GM12878 (cell line): ENCODE results near the gene BRICD5. TPM values are rescaled to one million over a fixed set of nuclear protein-coding genes. Genes with fewer than 3 reads are reported as not detected.

Experiments used
- ATAC-seq: fragments of 200-7000 bp; cut with Tn5 transposase; 3 replicates; pipeline ENCODE4 v1.9.1; 2020; ENCODE audit warnings: mild to moderate bottlenecking, moderate library complexity
- BruUV-seq: library from RNA; stranded (reverse); fragments of 400-500 nt; replicated peaks from 2 replicates; lab custom pipeline; 2021; lab: Mats Ljungman, UMichigan
- CTCF ChIA-PET: fragments of 300-600 bp; sonication (Branson Sonifier 250); formaldehyde crosslinking; extraction: SDS; loops from one replicate; lab custom pipeline; 2021; ENCODE audit warnings: inconsistent platforms; lab: Yijun Ruan, JAX
- POLR2A ChIA-PET: fragments of 350-600 bp; formaldehyde crosslinking; extraction: SDS; loops from one replicate; lab custom pipeline; 2021; ENCODE audit warnings: inconsistent platforms; lab: Charles Lee
- RAD21 ChIA-PET: fragments of 300-600 bp; sonication (Branson Sonifier 250); formaldehyde crosslinking; loops from one replicate; lab custom pipeline; 2023; ENCODE audit warnings: antibody characterized with exemption; ENCODE audit not compliant: unreplicated experiment; lab: Charles Lee
- SMC1A ChIA-PET: fragments of 300-600 bp; sonication (Branson Sonifier 250); formaldehyde crosslinking; loops from one replicate; lab custom pipeline; 2023; ENCODE audit not compliant: unreplicated experiment, uncharacterized antibody; lab: Charles Lee
- DNase-seq: peaks from one replicate; pipeline ENCODE4 v3.0.0-alpha.2; 2011; ENCODE audit warnings: low read depth, low spot score
- FAIRE-seq: peaks from 3 replicates; lab custom pipeline; 2011; peaks lifted over from hg19 to GRCh38; lab: Jason Lieb, UNC
- H2AFZ ChIP-seq: 2 replicates; pipeline ENCODE4 v1.6.0; 2011; ENCODE audit warnings: low read depth, low read length, control low read depth; ENCODE audit not compliant: control insufficient read depth
- H3K27ac ChIP-seq: 2 replicates; pipeline ENCODE4 v1.5.1; 2011; ENCODE audit warnings: control low read depth; ENCODE audit not compliant: control insufficient read depth, insufficient read depth
- H3K27me3 ChIP-seq, 2 experiments: replicated peaks in 1 of 2; 2 replicates each; pipeline versions ENCODE4 v1.6.0 to v1.6.1; 2011; ENCODE audit warnings: low read length in 1 of 2; ENCODE audit not compliant: control insufficient read depth in 2 of 2, insufficient read depth in 2 of 2
- H3K36me3 ChIP-seq, 2 experiments: 2 replicates each; pipeline ENCODE4 v1.5.1; 2011; ENCODE audit warnings: low read length in 1 of 2; ENCODE audit not compliant: control insufficient read depth in 2 of 2, insufficient read depth in 2 of 2
- H3K4me1 ChIP-seq: 2 replicates; pipeline ENCODE4 v1.6.1; 2011; ENCODE audit warnings: mild to moderate bottlenecking, low read length, moderate library complexity, mixed read lengths; ENCODE audit not compliant: control insufficient read depth, insufficient read depth
- H3K4me2 ChIP-seq: 2 replicates; pipeline ENCODE4 v1.6.0; 2011; ENCODE audit warnings: control low read depth; ENCODE audit not compliant: control insufficient read depth, insufficient read depth
- H3K4me3 ChIP-seq: fragments of 200-600 bp; sonication (generic); 2 replicates; pipeline ENCODE4 v1.5.1; 2016
- H3K79me2 ChIP-seq: 2 replicates; pipeline ENCODE4 v1.6.0; 2011; ENCODE audit warnings: low read length; ENCODE audit not compliant: control insufficient read depth, insufficient read depth
- H3K9ac ChIP-seq: 2 replicates; pipeline ENCODE4 v1.8.0; 2011; ENCODE audit warnings: low read length, control low read depth, mixed read lengths; ENCODE audit not compliant: control insufficient read depth, insufficient read depth
- H3K9me3 ChIP-seq: replicated peaks from 3 replicates; pipeline ENCODE4 v1.5.1; 2011; ENCODE audit warnings: mild to moderate bottlenecking, low read length; ENCODE audit not compliant: control insufficient read depth, insufficient read depth
- H4K20me1 ChIP-seq: 2 replicates; pipeline ENCODE4 v1.6.0; 2011; ENCODE audit not compliant: control insufficient read depth, insufficient read depth
- ATF2 ChIP-seq: IDR thresholded peaks from 2 replicates; pipeline ENCODE4 v1.6.1; 2012; ENCODE audit warnings: low read length, inconsistent platforms
- BMI1 ChIP-seq: fragments of 450-650 bp; IDR thresholded peaks from 2 replicates; pipeline ENCODE4 v1.6.1; 2016; ENCODE audit warnings: mild to moderate bottlenecking, moderate library complexity, borderline replicate concordance
- BRCA1 ChIP-seq: IDR thresholded peaks from 2 replicates; pipeline ENCODE4 v1.6.1; 2011; ENCODE audit warnings: low read depth, low read length, improper control_type of control experiment
- FOXK2 ChIP-seq: fragments of 450-650 bp; IDR thresholded peaks from 2 replicates; pipeline ENCODE4 v1.6.1; 2017; ENCODE audit warnings: mild to moderate bottlenecking, moderate library complexity
- GABPA ChIP-seq: IDR thresholded peaks from 2 replicates; pipeline ENCODE4 v1.6.1; 2014; ENCODE audit warnings: antibody characterized with exemption, low read depth, mild to moderate bottlenecking, inconsistent platforms
- GATAD2B ChIP-seq: fragments of 450-650 bp; conservative IDR thresholded peaks from 2 replicates; pipeline ENCODE4 v1.6.1; 2017; ENCODE audit warnings: low read depth, mild to moderate bottlenecking, moderate library complexity
- IKZF2 ChIP-seq, 2 experiments: fragments of 450-650 bp; IDR thresholded peaks; 2 replicates each; pipeline ENCODE4 v1.6.1; 2017; ENCODE audit warnings: mild to moderate bottlenecking in 2 of 2, moderate library complexity in 2 of 2
- JUND ChIP-seq: IDR thresholded peaks from 2 replicates; pipeline ENCODE4 v1.6.1; 2012; ENCODE audit warnings: low read depth, mild to moderate bottlenecking, low read length, improper control_type of control experiment, moderate library complexity
- MEF2A ChIP-seq: IDR thresholded peaks from 2 replicates; pipeline ENCODE4 v1.6.1; 2011; ENCODE audit warnings: low read depth, mild to moderate bottlenecking, low read length, moderate library complexity; ENCODE audit not compliant: insufficient read depth
- NFXL1 ChIP-seq: fragments of 450-650 bp; IDR thresholded peaks from 2 replicates; pipeline ENCODE4 v1.6.1; 2017; ENCODE audit warnings: antibody characterized with exemption, mild to moderate bottlenecking, borderline replicate concordance
- NR2C1 ChIP-seq: fragments of 450-650 bp; IDR thresholded peaks from 2 replicates; pipeline ENCODE4 v1.6.1; 2017; ENCODE audit warnings: antibody characterized with exemption, mild to moderate bottlenecking, moderate library complexity
- SREBF2 ChIP-seq: IDR thresholded peaks from 2 replicates; pipeline ENCODE4 v1.6.1; 2012; ENCODE audit warnings: mild to moderate bottlenecking, low read length
- ZNF207 ChIP-seq: fragments of 450-650 bp; IDR thresholded peaks from 2 replicates; pipeline ENCODE4 v1.6.1; 2014; ENCODE audit warnings: antibody characterized with exemption, mild to moderate bottlenecking, borderline replicate concordance
- ZNF622 ChIP-seq: fragments of 450-650 bp; IDR thresholded peaks from 2 replicates; pipeline ENCODE4 v1.6.1; 2017; ENCODE audit warnings: mild to moderate bottlenecking, inconsistent platforms
- ZSCAN29 ChIP-seq: fragments of 450-650 bp; IDR thresholded peaks from 2 replicates; pipeline ENCODE4 v1.6.1; 2017; ENCODE audit warnings: mild to moderate bottlenecking, moderate library complexity
- WGBS: methylation state at CpG from one replicate; pipeline ENCODE4 v1.1.6; 2016; ENCODE audit warnings: low lambda C conversion rate; ENCODE audit not compliant: insufficient replicate concordance, insufficient coverage; ENCODE audit errors: missing lambda C conversion rate; 5-methylcytosine and 5-hydroxymethylcytosine counted together
- in situ Hi-C: fragments of 300-500 bp; cut with MboI; formaldehyde crosslinking; loops from 9 replicates; pipeline ENCODE4 v1.14.3; 2018; ENCODE audit warnings: mixed read lengths
- intact Hi-C: fragments of 100-400 bp; cut with micrococcal nuclease; formaldehyde crosslinking; loops from one replicate; pipeline ENCODE4 v1.14.2; 2022; ENCODE audit not compliant: unreplicated experiment
- polyA plus RNA-seq, 11 experiments: library from polyadenylated mRNA; depleted of rRNA in 4 of 11; unstranded in 6 of 11; stranded (reverse) in 5 of 11; fragments of >200 nt; fragmentation: Nextera tagmentation in 4 of 11; fragmentation: Illumina TruSeq in 1 of 11; extraction: Ambion mirVana in 4 of 11; extraction: Trizol in 1 of 11; gene quantifications; 1 replicate in 1 of 11; 2 replicates in 10 of 11; pipeline versions ENCODE4 v1.2.1 to v1.2.3, GENCODE V29; 2011 to 2016; ENCODE audit warnings: inconsistent platforms in 2 of 11, missing spikeins in 2 of 11, low read depth in 1 of 11
- total RNA-seq, 4 experiments: library from RNA; depleted of rRNA in 3 of 4; stranded (reverse); fragments of >200 nt in 3 of 4; fragmentation: Illumina TruSeq in 1 of 4; extraction: Trizol in 1 of 4; gene quantifications; 2 replicates each; pipeline versions ENCODE4 v1.2.1 to v1.2.3, GENCODE V29; 2013 to 2021
- TF ChIP-seq, protein P1 (sequence below): fragments of 450-650 bp; IDR thresholded peaks from 2 replicates; pipeline ENCODE4 v1.6.1; 2016; ENCODE audit warnings: mild to moderate bottlenecking
- TF ChIP-seq, protein P2 (sequence below), 3 experiments: IDR thresholded peaks in 2 of 3; conservative IDR thresholded peaks in 1 of 3; 2 replicates each; pipeline ENCODE4 v1.5.1; 2011; ENCODE audit warnings: low read depth in 3 of 3, low read length in 3 of 3, mild to moderate bottlenecking in 3 of 3, control low read depth in 2 of 3, moderate library complexity in 2 of 3, inconsistent platforms in 1 of 3, mixed read lengths in 1 of 3; ENCODE audit not compliant: control insufficient read depth in 2 of 3, insufficient read depth in 1 of 3; ENCODE audit errors: extremely low read depth in 1 of 3

Gene BRICD5
- total and polyA plus RNA-seq, 10 of the 15 experiments (the other 5 are each of a cell fraction or from before 2014, with no cell fraction given): 0.58 to 11.6 (median 1.5) TPM; not detected in 1

DNA sequence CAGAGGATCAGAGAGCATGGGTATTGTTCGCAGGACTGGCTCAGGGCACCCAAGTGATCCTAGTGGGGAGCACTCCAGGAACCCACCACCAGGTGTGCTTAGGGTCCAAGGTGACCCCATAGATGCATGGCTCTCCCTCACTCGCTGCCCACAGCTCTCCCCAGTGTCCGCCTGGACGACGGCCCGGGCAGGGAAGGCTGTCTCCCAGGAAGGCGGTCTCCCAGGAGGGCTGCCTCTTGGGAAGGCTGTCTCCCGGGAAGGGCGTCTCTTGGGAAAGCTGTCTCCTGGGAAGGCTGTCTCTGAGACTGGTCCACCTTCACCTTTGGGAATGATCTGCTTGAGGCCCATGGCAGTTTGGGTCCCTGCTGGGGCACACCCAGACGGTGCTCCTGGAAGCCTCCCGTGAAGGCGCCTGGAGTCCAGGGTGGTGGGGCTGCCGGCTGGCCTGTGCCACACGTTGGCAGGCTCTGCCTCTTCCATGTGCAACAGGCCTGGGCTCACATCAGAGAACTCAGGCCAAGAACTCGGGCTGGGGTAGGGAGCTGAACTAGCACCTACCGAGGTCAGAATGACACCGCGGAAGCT, 35.7 kb upstream of the BRICD5 start:
- ChIA-PET RAD21 (no interaction called here), POLR2A (interaction anchor here (1.2 kb wide), 1 partner anchor 16 kb away, joined by 3 read pairs; no protein-coding TSS in a partner anchor), CTCF (no interaction called here), SMC1A (no interaction called here)
- in situ Hi-C loops: no loop called here
- ATAC-seq (no peak), FAIRE-seq (no peak), DNase-seq (no peak)
- TF ChIP-seq, protein P1, sequence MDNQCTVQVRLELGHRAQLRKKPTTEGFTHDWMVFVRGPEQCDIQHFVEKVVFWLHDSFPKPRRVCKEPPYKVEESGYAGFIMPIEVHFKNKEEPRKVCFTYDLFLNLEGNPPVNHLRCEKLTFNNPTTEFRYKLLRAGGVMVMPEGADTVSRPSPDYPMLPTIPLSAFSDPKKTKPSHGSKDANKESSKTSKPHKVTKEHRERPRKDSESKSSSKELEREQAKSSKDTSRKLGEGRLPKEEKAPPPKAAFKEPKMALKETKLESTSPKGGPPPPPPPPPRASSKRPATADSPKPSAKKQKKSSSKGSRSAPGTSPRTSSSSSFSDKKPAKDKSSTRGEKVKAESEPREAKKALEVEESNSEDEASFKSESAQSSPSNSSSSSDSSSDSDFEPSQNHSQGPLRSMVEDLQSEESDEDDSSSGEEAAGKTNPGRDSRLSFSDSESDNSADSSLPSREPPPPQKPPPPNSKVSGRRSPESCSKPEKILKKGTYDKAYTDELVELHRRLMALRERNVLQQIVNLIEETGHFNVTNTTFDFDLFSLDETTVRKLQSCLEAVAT: no peak
- TF ChIP-seq BRCA1 (no peak), BMI1 (no peak), NR2C1 (no peak), SREBF2 (no peak), ZSCAN29 (no peak), ZNF207 (no peak), JUND (no peak), NFXL1 (no peak), GATAD2B (no peak), ZNF622 (no peak), ATF2 (no peak), FOXK2 (no peak), IKZF2 (IDR thresholded peaks at IDR 0.05) (no peak), GABPA (no peak), MEF2A (no peak)
- TF ChIP-seq, protein P2, sequence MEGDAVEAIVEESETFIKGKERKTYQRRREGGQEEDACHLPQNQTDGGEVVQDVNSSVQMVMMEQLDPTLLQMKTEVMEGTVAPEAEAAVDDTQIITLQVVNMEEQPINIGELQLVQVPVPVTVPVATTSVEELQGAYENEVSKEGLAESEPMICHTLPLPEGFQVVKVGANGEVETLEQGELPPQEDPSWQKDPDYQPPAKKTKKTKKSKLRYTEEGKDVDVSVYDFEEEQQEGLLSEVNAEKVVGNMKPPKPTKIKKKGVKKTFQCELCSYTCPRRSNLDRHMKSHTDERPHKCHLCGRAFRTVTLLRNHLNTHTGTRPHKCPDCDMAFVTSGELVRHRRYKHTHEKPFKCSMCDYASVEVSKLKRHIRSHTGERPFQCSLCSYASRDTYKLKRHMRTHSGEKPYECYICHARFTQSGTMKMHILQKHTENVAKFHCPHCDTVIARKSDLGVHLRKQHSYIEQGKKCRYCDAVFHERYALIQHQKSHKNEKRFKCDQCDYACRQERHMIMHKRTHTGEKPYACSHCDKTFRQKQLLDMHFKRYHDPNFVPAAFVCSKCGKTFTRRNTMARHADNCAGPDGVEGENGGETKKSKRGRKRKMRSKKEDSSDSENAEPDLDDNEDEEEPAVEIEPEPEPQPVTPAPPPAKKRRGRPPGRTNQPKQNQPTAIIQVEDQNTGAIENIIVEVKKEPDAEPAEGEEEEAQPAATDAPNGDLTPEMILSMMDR (IDR thresholded peaks at IDR 0.05 in 2 of 3, conservative IDR thresholded peaks at IDR 0.05 in 1 of 3; ENCODE audit: control insufficient read depth in 2 of 3, extremely low read depth in 1 of 3, insufficient read depth in 1 of 3, low read depth in 3 of 3, low read length in 3 of 3): no peak
- BruUV-seq: no TSS peak
- no peak overlapping the region for H3K4me2 ChIP-seq
- intact Hi-C loops: no loop called here
- H3K79me2 ChIP-seq: peaks cover 13% of the 10 kb centered on the region
- WGBS: 91% methylated on average over 18 of the region's 18 CpGs
- no peak overlapping the region for H3K9ac ChIP-seq
- H3K4me3 ChIP-seq: no peak overlapping the region
- H3K4me1 ChIP-seq: peaks cover 6% of the 10 kb centered on the region; the same call in 1 of the 2 replicates
- H3K27me3 ChIP-seq: no peaks in the 10 kb centered on the region
- H3K36me3 ChIP-seq: peaks cover 0 to 22% of the 10 kb centered on the region in 2 experiments; a peak in 2 of 4 replicates
- no peak overlapping the region for H2AFZ ChIP-seq
- no peaks in the 10 kb centered on the region for H4K20me1 ChIP-seq
- no peak overlapping the region for H3K27ac ChIP-seq
- no peaks in the 10 kb centered on the region for H3K9me3 ChIP-seq
